HG02973 (cell line): ENCODE measurements around the gene SORCS1.

Experiments used
- ATAC-seq: cut with Tn5 transposase; IDR thresholded peaks from one replicate; pipeline ENCODE4 v1.9.1; 2021; ENCODE audit warnings: moderate library complexity; ENCODE audit not compliant: unreplicated experiment

SORCS1 gene

GRCh38 chr10:106557951-106558733 is 606.4 kb downstream of the SORCS1 start:
- no peak for ATAC-seq

GRCh38 chr10:106557053-106557452 is 607.5 kb downstream of the SORCS1 start:
- ATAC-seq, result no peak

GRCh38 chr10:106555599-106555998 is 608.9 kb downstream of the SORCS1 start:
- ATAC-seq, result no peak

DNA sequence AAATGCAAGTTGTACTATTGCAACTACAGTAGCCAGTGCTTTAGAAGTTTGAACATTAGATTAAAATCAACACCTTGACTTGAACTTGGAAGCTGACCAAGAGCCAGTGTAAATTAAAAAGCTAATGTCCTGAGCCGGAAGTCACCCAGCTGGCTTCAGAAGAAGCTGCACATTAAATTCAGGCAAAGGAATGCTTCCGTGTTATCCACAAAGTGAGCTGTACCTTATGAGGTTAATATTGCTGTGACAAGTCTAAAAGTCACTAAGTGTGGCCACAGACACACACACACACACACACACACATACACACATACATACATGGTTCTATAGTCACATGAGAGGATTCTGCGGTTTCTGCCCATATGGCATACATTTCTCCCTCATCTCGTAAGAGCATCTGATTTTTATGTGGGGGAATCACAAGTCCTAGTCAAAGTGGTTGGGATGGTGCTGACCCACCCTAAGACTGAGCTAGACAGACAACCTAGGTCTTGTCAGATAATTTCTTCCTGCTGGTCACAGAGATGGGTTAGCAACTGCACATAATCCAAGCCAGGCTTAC is 612.9 kb downstream of the SORCS1 start:
- ATAC-seq, result no peak

GRCh38 chr10:106548832-106549231 is 615.7 kb downstream of the SORCS1 start:
- ATAC-seq, result no peak

DNA sequence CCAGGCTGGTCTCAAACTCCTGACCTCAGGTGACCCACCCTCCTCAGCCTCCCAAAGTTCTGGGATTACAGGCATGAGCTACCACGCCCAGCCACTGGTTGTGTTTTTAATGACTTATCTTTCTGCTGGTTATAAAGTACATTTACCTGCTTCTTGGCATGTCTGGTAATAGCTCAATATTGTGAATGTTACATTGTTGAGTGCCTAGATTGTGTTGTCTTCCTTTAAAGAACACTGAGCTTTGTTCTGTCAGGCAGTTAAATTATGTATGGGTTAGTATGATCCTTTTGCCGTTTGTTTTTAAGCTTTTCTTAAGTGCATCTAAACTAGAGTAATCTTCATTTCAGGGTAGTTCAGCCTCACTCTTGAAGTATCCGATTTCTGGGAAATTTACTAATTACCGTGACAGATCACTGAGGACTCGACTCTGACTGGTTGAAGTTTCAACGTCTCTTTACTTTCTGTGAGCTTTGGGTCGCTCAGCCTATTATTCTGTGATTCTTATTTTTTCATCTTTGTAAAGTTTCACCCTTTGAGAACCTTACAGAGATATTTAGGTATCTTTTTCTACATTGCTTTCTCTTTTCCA is 617.4 kb downstream of the SORCS1 start:
- no peak for ATAC-seq

GRCh38 chr10:106542461-106542860 is 622.0 kb downstream of the SORCS1 start:
- no peak for ATAC-seq

- no peak for ATAC-seq
These were observed 623.9 kb downstream of the SORCS1 start for GRCh38 chr10:106540645-106541044.

DNA sequence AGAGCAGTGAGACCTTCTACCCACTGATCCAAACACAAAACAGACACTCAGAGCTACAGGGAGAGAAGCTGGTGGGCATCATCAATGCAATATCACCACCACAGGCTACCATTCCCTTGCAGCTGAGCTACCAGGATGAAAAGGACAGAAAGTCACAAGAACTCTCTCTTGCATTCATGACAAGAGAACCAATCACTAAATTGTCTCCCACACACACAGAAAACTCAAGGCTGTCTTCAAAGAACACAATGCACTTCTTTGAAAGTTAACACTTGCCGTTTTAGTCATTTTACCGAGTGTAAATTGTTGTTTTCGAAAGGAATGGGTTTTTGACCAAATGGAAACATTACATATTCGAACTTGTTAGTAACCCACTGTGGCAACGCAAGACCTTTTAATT is 626.6 kb downstream of the SORCS1 start:
- no peak for ATAC-seq

DNA sequence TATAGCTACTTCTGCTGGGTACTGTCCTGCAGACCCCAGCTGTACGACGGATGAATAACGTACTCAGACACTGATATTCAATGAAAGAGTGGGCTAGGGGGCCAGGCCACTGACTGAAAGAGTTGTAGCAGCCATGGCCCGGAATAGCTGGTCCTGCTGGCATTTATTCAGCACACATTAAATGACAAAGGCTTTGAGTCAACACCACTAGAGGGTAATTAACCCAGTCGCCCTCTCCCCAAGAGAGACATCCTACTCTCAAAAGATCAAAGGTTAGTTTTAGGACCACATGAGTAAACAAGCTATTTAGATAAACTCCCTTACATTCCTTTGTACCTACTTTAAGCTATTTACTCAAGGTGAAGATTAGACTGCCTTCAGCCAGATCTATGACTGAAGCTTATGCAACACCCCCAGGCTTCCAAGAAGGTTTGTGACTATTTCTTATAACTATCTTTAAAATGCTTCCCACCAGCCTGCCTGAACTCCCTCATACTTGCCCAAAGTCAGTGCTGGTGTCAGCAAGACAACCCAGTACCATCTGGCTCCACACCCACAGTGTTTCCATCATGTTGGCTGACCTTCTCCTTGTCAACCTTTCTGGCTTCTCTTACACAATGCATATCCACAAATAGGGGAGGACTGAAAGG is 629.1 kb downstream of the SORCS1 start:
- ATAC-seq, result no peak

- no peak for ATAC-seq
These were observed 630.1 kb downstream of the SORCS1 start for GRCh38 chr10:106534441-106534840.

DNA sequence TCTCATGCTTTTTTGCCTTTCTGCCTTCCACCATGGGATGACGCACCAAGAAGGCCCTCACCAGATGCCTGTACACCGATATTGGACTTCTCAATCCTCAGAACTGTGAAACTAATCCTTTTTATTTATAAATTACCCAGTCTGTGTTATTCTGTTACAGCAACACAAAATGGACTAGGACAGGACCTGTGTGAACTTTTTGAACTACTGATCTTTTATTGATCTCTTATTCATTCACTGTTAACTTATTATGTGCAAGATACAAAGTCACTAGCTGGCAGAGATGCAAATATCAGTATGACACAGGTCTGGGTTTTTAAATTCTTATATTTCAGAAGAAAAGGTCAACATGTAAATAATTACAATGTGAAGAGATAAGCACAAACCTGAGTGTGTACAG is 635.8 kb downstream of the SORCS1 start:
- no peak for ATAC-seq

- ATAC-seq, result no peak
These were observed 638.7 kb downstream of the SORCS1 start for GRCh38 chr10:106525835-106526234.
